ENCODE results near the gene NDFIP2. TPM values are rescaled to one million over a fixed set of nuclear protein-coding genes. Genes with fewer than 3 reads are reported as not detected.

Gene NDFIP2
- total and polyA plus RNA-seq, 2 experiments from 2014 or later: 28.3 to 28.7 TPM

GRCh38 chr13:79497064-79497463, 16.1 kb downstream of the NDFIP2 start:
- H3K9me3 Mint-ChIP-seq: no peaks in the 10 kb centered on the region
- no peaks in the 10 kb centered on the region for H3K9me2 ChIP-seq (ENCODE audit: insufficient read depth)
- peak overlapping the region; percentile 28; the same call in 1 of the 2 replicates for H3K4me2 ChIP-seq
- TF ChIP-seq POLR2AphosphoS5 (IDR thresholded peaks at IDR 0.05; ENCODE audit: low read depth) (no peak), ETS1 (IDR thresholded peaks at IDR 0.05) (no peak), ZNF331 (CRISPR knock-in tag; IDR thresholded peaks at IDR 0.05; ENCODE audit: low read depth) (no peak), ZNF462 (CRISPR knock-in tag; IDR thresholded peaks at IDR 0.05) (no peak), STAT1 (IDR thresholded peaks at IDR 0.05; ENCODE audit: unreplicated experiment) (no peak), EZH2phosphoT487 (IDR thresholded peaks at IDR 0.05; ENCODE audit: unreplicated experiment) (no peak), NANOG (IDR thresholded peaks at IDR 0.05; ENCODE audit: borderline replicate concordance) (no peak), EZH2 (IDR thresholded peaks at IDR 0.05; ENCODE audit: low read depth, unreplicated experiment) (no peak), REST (IDR thresholded peaks at IDR 0.05; ENCODE audit: unreplicated experiment) (no peak), JUNB (IDR thresholded peaks at IDR 0.05; ENCODE audit: unreplicated experiment) (no peak), CREB1 (CRISPR knock-in tag; IDR thresholded peaks at IDR 0.05; ENCODE audit: low read depth) (no peak), CTCF (conservative IDR thresholded peaks at IDR 0.05; ENCODE audit: low read depth in 2 of 2) (no peak), ZNF114 (CRISPR knock-in tag; IDR thresholded peaks at IDR 0.05) (no peak)
- H3K27ac Mint-ChIP-seq: no peak overlapping the region
- no peak overlapping the region for H2AFZ ChIP-seq
- H3K27me3 Mint-ChIP-seq (ENCODE audit: insufficient read depth, low read depth, poor library complexity): peaks cover 7% of the 10 kb centered on the region
- no peaks in the 10 kb centered on the region for H3F3A ChIP-seq (replicated peaks; ENCODE audit: low read depth)
- peaks cover 40% of the 10 kb centered on the region for H3K4me1 ChIP-seq (ENCODE audit: insufficient read depth)
- H3K4me3 ChIP-seq: no peak overlapping the region
- H3K4me1 Mint-ChIP-seq: peaks cover 53% of the 10 kb centered on the region
- ATAC-seq (peak; percentile 25; the same call in 1 of the 3 replicates), DNase-seq (ENCODE audit: low spot score) (peak; percentile 3)
- peaks cover 97% of the 10 kb centered on the region for H3K79me2 ChIP-seq (replicated peaks; ENCODE audit: insufficient read depth)
- H3K36me3 ChIP-seq (ENCODE audit: insufficient read depth): no peaks in the 10 kb centered on the region
- no peak overlapping the region for H3K4me3 Mint-ChIP-seq
- no peaks in the 10 kb centered on the region for H3K36me3 Mint-ChIP-seq (ENCODE audit: low read depth)
- no peaks in the 10 kb centered on the region; the same call in 1 of the 2 replicates for H4K20me1 ChIP-seq (replicated peaks; ENCODE audit: insufficient read depth)
- H3K27me3 ChIP-seq (ENCODE audit: insufficient read depth): no peaks in the 10 kb centered on the region
- no peak overlapping the region for H3K27ac ChIP-seq (ENCODE audit: low read depth)

Data from GM23338 (cell line).